ENCODE measurements around the gene ATP2B2. TPM values are rescaled to one million over a fixed set of nuclear protein-coding genes. Genes with fewer than 3 reads are reported as not detected.

ATP2B2 gene
- total RNA-seq, 1 experiment from 2014 or later: not detected

GRCh38 chr3:10417847-10418246 lies 87.5 kb downstream of the ATP2B2 start:
- no TSS peak for BruUV-seq (replicated peaks)
- H3K27me3 Mint-ChIP-seq (ENCODE audit: insufficient read depth, unreplicated experiment): peaks cover 10% of the 10 kb centered on the region
- TF ChIP-seq, protein P1, sequence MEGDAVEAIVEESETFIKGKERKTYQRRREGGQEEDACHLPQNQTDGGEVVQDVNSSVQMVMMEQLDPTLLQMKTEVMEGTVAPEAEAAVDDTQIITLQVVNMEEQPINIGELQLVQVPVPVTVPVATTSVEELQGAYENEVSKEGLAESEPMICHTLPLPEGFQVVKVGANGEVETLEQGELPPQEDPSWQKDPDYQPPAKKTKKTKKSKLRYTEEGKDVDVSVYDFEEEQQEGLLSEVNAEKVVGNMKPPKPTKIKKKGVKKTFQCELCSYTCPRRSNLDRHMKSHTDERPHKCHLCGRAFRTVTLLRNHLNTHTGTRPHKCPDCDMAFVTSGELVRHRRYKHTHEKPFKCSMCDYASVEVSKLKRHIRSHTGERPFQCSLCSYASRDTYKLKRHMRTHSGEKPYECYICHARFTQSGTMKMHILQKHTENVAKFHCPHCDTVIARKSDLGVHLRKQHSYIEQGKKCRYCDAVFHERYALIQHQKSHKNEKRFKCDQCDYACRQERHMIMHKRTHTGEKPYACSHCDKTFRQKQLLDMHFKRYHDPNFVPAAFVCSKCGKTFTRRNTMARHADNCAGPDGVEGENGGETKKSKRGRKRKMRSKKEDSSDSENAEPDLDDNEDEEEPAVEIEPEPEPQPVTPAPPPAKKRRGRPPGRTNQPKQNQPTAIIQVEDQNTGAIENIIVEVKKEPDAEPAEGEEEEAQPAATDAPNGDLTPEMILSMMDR (IDR thresholded peaks at IDR 0.05; ENCODE audit: insufficient read depth in 1 of 2, low read depth in 1 of 2, low read length in 1 of 2, severe bottlenecking in 1 of 2, unreplicated experiment in 1 of 2): peak in 1 of 2 experiments; percentile 32

DNA sequence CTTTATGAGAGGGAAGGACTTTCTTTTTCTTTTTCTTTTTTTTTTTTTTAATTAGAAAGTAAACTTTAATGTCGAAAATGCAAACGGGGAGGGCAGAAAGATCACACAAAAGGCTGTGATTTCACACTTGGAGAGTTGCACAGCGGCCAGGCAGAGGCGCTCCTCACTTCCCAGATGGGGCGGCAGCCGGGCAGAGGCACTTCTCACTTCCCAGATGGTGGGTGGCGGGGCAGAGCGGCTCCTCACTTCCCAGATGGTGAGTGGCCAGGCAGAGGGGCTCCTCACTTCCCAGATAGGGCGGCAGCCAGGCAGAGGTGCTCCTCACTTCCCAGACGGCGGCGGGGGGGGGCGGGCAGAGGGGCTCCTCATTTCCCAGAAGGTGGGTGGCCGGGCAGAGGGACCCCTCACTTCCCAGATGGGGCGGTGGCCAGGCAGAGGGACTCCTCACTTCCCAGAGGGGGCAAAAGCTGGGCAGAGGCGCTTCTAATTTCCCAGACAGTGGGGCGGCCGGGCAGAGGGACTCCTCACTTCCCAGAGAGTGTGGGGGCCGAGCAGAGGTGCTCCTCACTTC lies 88.6 kb downstream of the ATP2B2 start:
- peaks cover 17% of the 10 kb centered on the region for H3K27me3 Mint-ChIP-seq (ENCODE audit: insufficient read depth, unreplicated experiment)
- H3K4me3 Mint-ChIP-seq (ENCODE audit: unreplicated experiment): no peak overlapping the region
- H3K27ac Mint-ChIP-seq (ENCODE audit: unreplicated experiment): no peak overlapping the region
- POLR2A ChIA-PET: no interaction called here
- TF ChIP-seq, protein P1 (IDR thresholded peaks at IDR 0.05; ENCODE audit: insufficient read depth in 1 of 2, low read depth in 1 of 2, low read length in 1 of 2, severe bottlenecking in 1 of 2, unreplicated experiment in 1 of 2): no peak
- no TSS peak for BruUV-seq (replicated peaks)
- no peak for DNase-seq
- no peaks in the 10 kb centered on the region for H3K9me3 Mint-ChIP-seq (ENCODE audit: unreplicated experiment)
- CTCF ChIA-PET: interaction anchor here (0.6 to 1.7 kb wide), 2 partner anchors 169 to 322 kb away, joined by 3 to 6 read pairs; partner anchors contain the start of gene TATDN2
- Histone ChIP-seq H3K27me3 (replicated peaks; ENCODE audit: control insufficient read depth, insufficient read depth, low read length) (no peaks in the 10 kb centered on the region), H3K4me1 (no peaks in the 10 kb centered on the region), H3K9me3 (no peaks in the 10 kb centered on the region), H3K36me3 (ENCODE audit: control insufficient read depth, insufficient read depth, low read length) (no peaks in the 10 kb centered on the region), H3K4me3 (ENCODE audit: low read depth, low read length) (no peak overlapping the region)
- no peaks in the 10 kb centered on the region for H3K4me1 Mint-ChIP-seq (ENCODE audit: low read depth, unreplicated experiment)
- no peaks in the 10 kb centered on the region for H3K36me3 Mint-ChIP-seq (ENCODE audit: insufficient read depth, unreplicated experiment)
- intact Hi-C loops (cut with micrococcal nuclease; ENCODE audit: unreplicated experiment): loop anchor here (2.0 to 5.0 kb wide), 2 partner anchors 275 to 322 kb away; no protein-coding TSS in a partner anchor

More at GRCh38 chr3:10417847-10418246, 87.5 kb downstream of the ATP2B2 start:
- H3K27me3 ChIP-seq (replicated peaks; ENCODE audit: control insufficient read depth, insufficient read depth, low read length): no peaks in the 10 kb centered on the region
- ChIA-PET POLR2A (no interaction called here), CTCF (interaction anchor here (0.6 to 1.7 kb wide), 2 partner anchors 170 to 321 kb away, joined by 3 to 6 read pairs; partner anchors contain the start of gene TATDN2)
- no peaks in the 10 kb centered on the region for H3K36me3 ChIP-seq (ENCODE audit: control insufficient read depth, insufficient read depth, low read length)
- no peaks in the 10 kb centered on the region for H3K9me3 Mint-ChIP-seq (ENCODE audit: unreplicated experiment)
- DNase-seq: peak in 1 of 2 experiments; percentile 28
- H3K9me3 ChIP-seq: no peaks in the 10 kb centered on the region
- H3K27ac Mint-ChIP-seq (ENCODE audit: unreplicated experiment): no peak overlapping the region
- H3K4me3 Mint-ChIP-seq (ENCODE audit: unreplicated experiment): no peak overlapping the region
- H3K4me1 ChIP-seq: no peaks in the 10 kb centered on the region
- no peak overlapping the region for H3K4me3 ChIP-seq (ENCODE audit: low read depth, low read length)
- no peaks in the 10 kb centered on the region for H3K36me3 Mint-ChIP-seq (ENCODE audit: insufficient read depth, unreplicated experiment)
- intact Hi-C loops (cut with micrococcal nuclease; ENCODE audit: unreplicated experiment): loop anchor here (2.0 to 5.0 kb wide), 2 partner anchors 274 to 321 kb away; no protein-coding TSS in a partner anchor
- H3K4me1 Mint-ChIP-seq (ENCODE audit: low read depth, unreplicated experiment): no peaks in the 10 kb centered on the region

- Mint-ChIP-seq H3K9me3 (ENCODE audit: unreplicated experiment) (no peaks in the 10 kb centered on the region), H3K27ac (ENCODE audit: unreplicated experiment) (no peak overlapping the region), H3K36me3 (ENCODE audit: insufficient read depth, unreplicated experiment) (no peaks in the 10 kb centered on the region), H3K27me3 (ENCODE audit: insufficient read depth, unreplicated experiment) (peaks cover 17% of the 10 kb centered on the region), H3K4me3 (ENCODE audit: unreplicated experiment) (no peak overlapping the region), H3K4me1 (ENCODE audit: low read depth, unreplicated experiment) (no peaks in the 10 kb centered on the region)
- TF ChIP-seq, protein P1 (IDR thresholded peaks at IDR 0.05; ENCODE audit: insufficient read depth in 1 of 2, low read depth in 1 of 2, low read length in 1 of 2, severe bottlenecking in 1 of 2, unreplicated experiment in 1 of 2): no peak
- Histone ChIP-seq H3K27me3 (replicated peaks; ENCODE audit: control insufficient read depth, insufficient read depth, low read length) (no peaks in the 10 kb centered on the region), H3K4me3 (ENCODE audit: low read depth, low read length) (no peak overlapping the region), H3K9me3 (no peaks in the 10 kb centered on the region), H3K36me3 (ENCODE audit: control insufficient read depth, insufficient read depth, low read length) (no peaks in the 10 kb centered on the region), H3K4me1 (no peaks in the 10 kb centered on the region)
- intact Hi-C loops (cut with micrococcal nuclease; ENCODE audit: unreplicated experiment): no loop called here
- CTCF ChIA-PET: no interaction called here
- DNase-seq: no peak
- POLR2A ChIA-PET: no interaction called here
- BruUV-seq (replicated peaks): no TSS peak
These were observed 92.3 kb downstream of the ATP2B2 start for GRCh38 chr3:10413041-10413440.
